ENCODE data around the gene SCYGR2.

Gene SCYGR2

DNA sequence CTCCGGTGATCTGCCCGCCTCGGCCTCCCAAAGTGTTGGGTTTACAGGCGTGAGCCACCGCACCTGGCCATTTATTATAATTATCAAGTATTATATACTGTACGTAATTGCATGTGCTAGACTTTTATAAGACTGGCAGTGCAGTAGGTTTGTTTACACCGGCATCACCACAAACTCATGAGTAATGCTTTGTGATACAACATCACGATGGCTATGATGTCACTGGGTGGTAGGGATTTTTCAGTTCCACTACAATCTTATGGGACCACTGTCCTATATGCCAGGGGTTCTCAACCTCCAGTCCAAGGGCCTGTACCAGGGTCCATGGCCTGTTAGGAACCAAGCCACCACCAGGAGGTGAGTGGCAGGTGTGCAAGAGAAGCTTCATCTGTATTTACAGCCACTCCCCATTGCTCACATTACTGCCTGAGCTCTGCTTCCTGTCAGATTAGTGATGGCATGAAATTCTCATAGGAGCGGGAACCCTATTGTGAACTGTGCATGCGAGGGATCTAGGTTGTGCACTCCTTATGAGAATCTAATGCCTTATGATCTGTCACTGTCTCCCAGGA, 28.0 kb downstream of the SCYGR2 start:
- no peak overlapping the region for H3K4me3 ChIP-seq (ENCODE audit: control insufficient read depth, low read depth, low read length)
- TF ChIP-seq, protein P1, sequence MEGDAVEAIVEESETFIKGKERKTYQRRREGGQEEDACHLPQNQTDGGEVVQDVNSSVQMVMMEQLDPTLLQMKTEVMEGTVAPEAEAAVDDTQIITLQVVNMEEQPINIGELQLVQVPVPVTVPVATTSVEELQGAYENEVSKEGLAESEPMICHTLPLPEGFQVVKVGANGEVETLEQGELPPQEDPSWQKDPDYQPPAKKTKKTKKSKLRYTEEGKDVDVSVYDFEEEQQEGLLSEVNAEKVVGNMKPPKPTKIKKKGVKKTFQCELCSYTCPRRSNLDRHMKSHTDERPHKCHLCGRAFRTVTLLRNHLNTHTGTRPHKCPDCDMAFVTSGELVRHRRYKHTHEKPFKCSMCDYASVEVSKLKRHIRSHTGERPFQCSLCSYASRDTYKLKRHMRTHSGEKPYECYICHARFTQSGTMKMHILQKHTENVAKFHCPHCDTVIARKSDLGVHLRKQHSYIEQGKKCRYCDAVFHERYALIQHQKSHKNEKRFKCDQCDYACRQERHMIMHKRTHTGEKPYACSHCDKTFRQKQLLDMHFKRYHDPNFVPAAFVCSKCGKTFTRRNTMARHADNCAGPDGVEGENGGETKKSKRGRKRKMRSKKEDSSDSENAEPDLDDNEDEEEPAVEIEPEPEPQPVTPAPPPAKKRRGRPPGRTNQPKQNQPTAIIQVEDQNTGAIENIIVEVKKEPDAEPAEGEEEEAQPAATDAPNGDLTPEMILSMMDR (conservative IDR thresholded peaks at IDR 0.05; ENCODE audit: control insufficient read depth, insufficient read depth, low read depth, low read length): no peak
- peak; percentile 8 for DNase-seq (ENCODE audit: low read depth)

DNA sequence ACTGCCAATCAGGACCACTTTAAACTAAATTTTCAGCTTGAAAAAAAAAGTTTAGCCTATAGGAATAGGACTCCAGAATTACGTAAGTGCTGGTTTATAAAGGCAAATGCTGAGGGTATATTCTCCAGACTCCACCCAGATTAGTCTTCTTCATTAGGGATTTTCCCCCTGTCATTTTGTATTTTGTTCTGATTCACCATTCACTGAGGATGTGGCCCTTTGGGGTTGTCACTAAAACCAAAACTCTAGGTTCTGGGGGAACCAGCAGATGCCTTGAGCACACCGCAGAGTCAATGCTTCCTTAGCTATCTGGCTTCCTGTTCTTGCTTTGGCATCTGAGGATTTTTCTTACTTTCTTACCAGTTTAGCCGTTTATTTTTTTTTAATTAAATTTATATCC, 29.1 kb downstream of the SCYGR2 start:
- H3K4me3 ChIP-seq (ENCODE audit: control insufficient read depth, low read depth, low read length): no peak overlapping the region
- TF ChIP-seq, protein P1 (conservative IDR thresholded peaks at IDR 0.05; ENCODE audit: control insufficient read depth, insufficient read depth, low read depth, low read length): no peak
- no peak for DNase-seq (ENCODE audit: low read depth)

DNA sequence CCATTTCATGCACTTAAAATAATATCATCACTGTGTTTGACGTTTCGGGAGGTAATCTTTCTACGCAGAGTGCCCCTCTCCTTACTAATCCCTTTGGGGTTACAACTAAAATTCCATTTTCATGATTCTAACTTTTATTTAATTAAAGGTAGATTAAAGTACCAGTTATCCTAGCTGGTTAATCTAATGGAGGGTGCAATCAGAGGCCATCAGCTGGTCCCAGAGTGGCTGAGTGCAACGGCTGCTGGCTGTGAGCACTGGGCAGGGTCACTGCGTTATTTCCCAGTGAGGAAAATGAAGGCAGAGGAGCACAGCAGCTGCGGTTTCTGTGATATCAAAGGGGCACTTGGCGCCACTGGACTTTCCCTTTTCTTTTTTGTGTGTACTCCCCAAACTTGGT, 30.7 kb downstream of the SCYGR2 start:
- H3K4me3 ChIP-seq (ENCODE audit: control insufficient read depth, low read depth, low read length): no peak overlapping the region
- DNase-seq (ENCODE audit: low read depth): no peak
- TF ChIP-seq, protein P1 (conservative IDR thresholded peaks at IDR 0.05; ENCODE audit: control insufficient read depth, insufficient read depth, low read depth, low read length): no peak

DNA sequence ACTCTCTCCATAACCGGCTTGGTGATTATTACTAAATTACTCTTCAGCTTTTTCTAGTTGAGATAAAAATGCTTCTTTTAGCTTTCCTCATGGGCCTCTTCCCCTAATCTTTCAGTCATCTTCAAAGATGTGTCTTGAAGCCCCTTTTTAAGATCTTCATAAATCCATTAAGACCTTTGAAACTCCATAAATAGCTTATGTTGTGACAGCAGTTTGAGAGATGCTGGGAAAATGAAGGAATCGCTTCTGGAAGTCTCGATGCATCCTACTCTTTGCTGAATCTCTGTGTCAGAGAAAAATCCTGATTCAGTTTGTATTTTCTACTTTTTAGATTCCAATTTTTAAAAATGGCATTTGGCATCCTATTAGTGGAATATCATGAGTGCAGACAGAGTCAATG, 31.6 kb downstream of the SCYGR2 start:
- TF ChIP-seq, protein P1 (conservative IDR thresholded peaks at IDR 0.05; ENCODE audit: control insufficient read depth, insufficient read depth, low read depth, low read length): no peak

DNA sequence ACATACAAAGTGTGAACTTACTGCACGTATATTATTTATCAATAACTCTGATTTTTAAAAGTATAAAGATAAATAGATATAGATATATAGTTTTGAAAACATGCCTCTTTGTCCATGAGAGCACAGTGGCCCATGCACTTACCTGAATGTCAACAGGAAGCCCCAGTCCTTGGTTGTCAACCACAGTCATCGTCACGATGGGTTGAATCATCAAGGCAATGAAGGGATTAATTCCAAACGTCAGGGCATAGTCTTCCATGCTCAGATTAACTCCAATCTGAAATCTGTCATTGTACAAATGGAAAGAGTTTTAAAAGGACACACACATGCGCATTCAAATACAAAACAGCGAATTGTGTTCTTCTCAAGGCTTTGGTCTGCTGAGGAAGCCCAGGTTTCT, 34.1 kb downstream of the SCYGR2 start:
- TF ChIP-seq, protein P1 (conservative IDR thresholded peaks at IDR 0.05; ENCODE audit: control insufficient read depth, insufficient read depth, low read depth, low read length): no peak
- DNase-seq (ENCODE audit: low read depth): no peak
- no peak overlapping the region for H3K4me3 ChIP-seq (ENCODE audit: control insufficient read depth, low read depth, low read length)

More for the DNA sequence above, 31.6 kb downstream of the SCYGR2 start:
- DNase-seq (ENCODE audit: low read depth): no peak
- no peak overlapping the region for H3K4me3 ChIP-seq (ENCODE audit: control insufficient read depth, low read depth, low read length)

DNA sequence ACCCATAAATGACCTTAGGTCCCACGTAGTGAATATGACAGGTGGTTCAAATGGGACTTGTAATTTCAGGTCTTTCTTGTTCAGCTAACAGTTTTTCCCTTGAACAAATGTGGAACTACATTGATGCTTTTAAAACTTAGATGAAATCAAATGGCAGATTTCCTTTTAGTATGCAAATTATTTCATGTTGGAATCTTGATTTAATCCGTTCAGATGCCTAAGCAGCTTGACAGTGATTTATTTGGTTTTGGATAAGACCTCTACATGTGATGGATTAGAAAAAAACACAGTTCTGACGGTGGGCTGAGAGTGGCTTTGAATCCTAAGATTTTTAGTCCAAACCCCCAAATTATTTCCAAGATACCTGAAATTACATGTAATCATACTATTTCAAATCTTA, 35.5 kb downstream of the SCYGR2 start:
- TF ChIP-seq, protein P1 (conservative IDR thresholded peaks at IDR 0.05; ENCODE audit: control insufficient read depth, insufficient read depth, low read depth, low read length): no peak
- DNase-seq (ENCODE audit: low read depth): no peak
- H3K4me3 ChIP-seq (ENCODE audit: control insufficient read depth, low read depth, low read length): no peak overlapping the region

DNA sequence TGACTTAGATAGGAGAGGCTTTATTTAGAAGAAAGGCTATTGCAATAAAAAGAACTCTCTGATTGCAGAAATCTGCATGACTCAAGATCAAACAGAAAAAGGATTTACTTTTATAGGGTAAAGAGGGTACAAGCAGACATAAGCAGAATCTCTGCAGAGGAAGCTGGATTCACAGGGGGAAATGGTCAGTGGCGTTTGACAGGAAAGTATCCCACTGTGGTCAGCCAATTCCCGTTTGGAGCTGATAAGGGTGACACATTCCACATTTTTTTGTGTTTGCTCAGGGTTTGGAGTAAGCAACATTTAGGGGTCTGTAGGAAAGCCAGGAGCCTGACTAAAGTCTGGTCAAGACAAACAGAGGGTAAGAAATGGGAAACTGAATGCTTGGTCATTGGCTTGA, 44.0 kb downstream of the SCYGR2 start:
- no peak for DNase-seq (ENCODE audit: low read depth)
- TF ChIP-seq, protein P1 (conservative IDR thresholded peaks at IDR 0.05; ENCODE audit: control insufficient read depth, insufficient read depth, low read depth, low read length): no peak
- no peak overlapping the region for H3K4me3 ChIP-seq (ENCODE audit: control insufficient read depth, low read depth, low read length)

Data from fibroblast of mammary gland (primary cell).